ENCODE data around the gene SHISA9.

The SHISA9 gene

DNA sequence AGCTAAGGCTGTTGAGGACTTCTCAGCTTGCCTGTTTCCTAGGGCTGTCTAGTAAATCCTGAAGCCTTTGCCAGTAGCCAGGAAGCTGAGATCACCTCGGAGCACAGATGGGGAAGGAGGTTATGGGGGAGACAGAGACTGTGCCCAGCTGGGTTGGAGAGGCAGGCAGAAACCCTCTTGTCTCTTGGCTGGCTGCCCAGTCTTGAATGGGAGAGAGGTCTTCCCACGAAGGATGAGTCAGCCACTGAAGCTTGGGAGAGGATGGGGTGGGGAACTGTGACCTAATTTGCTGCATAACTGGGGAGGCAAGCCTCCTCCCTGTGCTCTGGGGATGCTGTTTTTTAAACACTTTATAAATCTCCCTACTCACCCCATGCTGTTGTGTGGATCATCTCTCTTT, 69.8 kb downstream of the SHISA9 start:
- Histone ChIP-seq H3K4me1 (ENCODE audit: control insufficient read depth in 5 of 5, insufficient read depth in 5 of 5, low read length in 5 of 5) (no peaks in the 10 kb centered on the region), H3K4me3 (ENCODE audit: low read depth in 1 of 5, low read length in 5 of 5) (no peak overlapping the region), H3K9me3 (ENCODE audit: control insufficient read depth in 5 of 5, low read length in 5 of 5) (no peaks in the 10 kb centered on the region), H3K27me3 (ENCODE audit: control insufficient read depth in 5 of 5, insufficient read depth in 4 of 5, low read length in 5 of 5) (peaks cover 0 to 2% (median 0%) of the 10 kb centered on the region in 5 donors), H3K9ac (ENCODE audit: low read length in 5 of 5) (no peak overlapping the region), H3K27ac (ENCODE audit: low read depth, low read length) (no peak overlapping the region), H3K36me3 (ENCODE audit: control insufficient read depth in 5 of 5, insufficient read depth in 5 of 5, low read length in 5 of 5) (no peaks in the 10 kb centered on the region)

DNA sequence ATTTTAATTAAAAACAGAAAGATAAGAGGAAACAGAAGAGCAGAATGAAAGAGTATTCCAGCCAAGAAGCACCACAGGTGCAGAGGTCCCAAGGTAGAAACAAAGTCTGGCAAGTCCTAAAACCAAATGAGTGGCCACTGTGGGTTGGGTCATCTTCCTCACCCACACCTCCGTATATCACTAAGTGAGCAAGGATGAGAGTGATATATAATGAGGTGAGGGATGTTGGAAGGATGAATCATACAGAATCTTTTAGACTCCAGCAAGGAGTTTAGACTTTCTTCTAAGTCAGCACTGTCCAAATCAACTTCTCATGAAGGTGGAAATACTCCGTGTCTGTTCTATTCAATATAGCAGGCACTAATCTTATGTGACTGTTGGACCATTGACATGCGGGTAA, 70.8 kb downstream of the SHISA9 start:
- Histone ChIP-seq H3K27me3 (ENCODE audit: control insufficient read depth in 5 of 5, insufficient read depth in 4 of 5, low read length in 5 of 5) (peaks cover 0 to 2% (median 0%) of the 10 kb centered on the region in 5 donors), H3K9me3 (ENCODE audit: control insufficient read depth in 5 of 5, low read length in 5 of 5) (no peaks in the 10 kb centered on the region), H3K9ac (ENCODE audit: low read length in 5 of 5) (no peak overlapping the region), H3K36me3 (ENCODE audit: control insufficient read depth in 5 of 5, insufficient read depth in 5 of 5, low read length in 5 of 5) (no peaks in the 10 kb centered on the region), H3K27ac (ENCODE audit: low read depth, low read length) (no peak overlapping the region), H3K4me3 (ENCODE audit: low read depth in 1 of 5, low read length in 5 of 5) (no peak overlapping the region), H3K4me1 (ENCODE audit: control insufficient read depth in 5 of 5, insufficient read depth in 5 of 5, low read length in 5 of 5) (no peaks in the 10 kb centered on the region)

DNA sequence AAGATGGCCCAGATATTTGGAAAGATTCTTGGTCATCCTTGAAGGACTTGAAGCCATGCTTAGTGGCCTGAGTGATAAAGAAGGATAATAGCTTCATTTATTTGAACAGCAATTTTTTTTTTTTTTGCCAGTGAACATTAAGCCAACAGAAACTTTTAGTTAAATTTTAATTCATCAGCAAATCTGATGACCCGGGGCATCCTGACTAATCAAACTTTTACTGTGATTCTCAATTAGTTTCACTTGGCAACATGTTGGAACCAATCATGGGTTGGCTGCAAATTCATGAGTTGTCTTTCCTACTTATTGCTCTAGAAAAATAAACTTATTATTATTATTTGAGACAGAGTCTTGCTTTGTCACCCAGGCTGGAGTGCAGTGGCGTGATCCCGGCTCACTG, 74.4 kb downstream of the SHISA9 start:
- Histone ChIP-seq H3K27me3 (ENCODE audit: control insufficient read depth in 5 of 5, insufficient read depth in 4 of 5, low read length in 5 of 5) (peaks cover 0 to 2% (median 0%) of the 10 kb centered on the region in 5 donors), H3K9me3 (ENCODE audit: control insufficient read depth in 5 of 5, low read length in 5 of 5) (peaks cover 0 to under 1% (median 0%) of the 10 kb centered on the region in 5 donors), H3K4me1 (ENCODE audit: control insufficient read depth in 5 of 5, insufficient read depth in 5 of 5, low read length in 5 of 5) (no peaks in the 10 kb centered on the region), H3K27ac (ENCODE audit: low read depth, low read length) (no peak overlapping the region), H3K36me3 (ENCODE audit: control insufficient read depth in 5 of 5, insufficient read depth in 5 of 5, low read length in 5 of 5) (no peaks in the 10 kb centered on the region), H3K9ac (ENCODE audit: low read length in 5 of 5) (no peak overlapping the region), H3K4me3 (ENCODE audit: low read depth in 1 of 5, low read length in 5 of 5) (no peak overlapping the region)

DNA sequence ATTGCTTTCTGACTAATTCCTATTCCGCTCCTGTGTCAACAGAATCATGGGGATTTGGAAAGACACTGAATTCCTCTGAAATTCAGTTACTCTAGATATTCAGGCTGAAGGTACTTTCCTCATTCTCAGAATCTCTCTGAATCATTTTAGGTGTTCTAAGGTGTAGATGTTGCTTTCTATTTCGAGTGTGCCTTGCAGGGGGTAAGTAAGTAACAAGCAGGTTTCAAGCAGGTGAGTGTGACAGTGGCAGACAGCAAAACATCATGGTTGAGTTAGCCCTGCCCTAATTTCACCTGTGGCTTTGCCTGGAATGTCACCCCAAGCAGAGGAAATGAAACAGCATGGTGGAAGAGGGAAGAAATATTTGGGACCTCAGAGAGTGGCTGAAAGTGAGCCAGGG, 75.1 kb downstream of the SHISA9 start:
- Histone ChIP-seq H3K27me3 (ENCODE audit: control insufficient read depth in 5 of 5, insufficient read depth in 4 of 5, low read length in 5 of 5) (peaks cover 0 to 2% (median 0%) of the 10 kb centered on the region in 5 donors), H3K36me3 (ENCODE audit: control insufficient read depth in 5 of 5, insufficient read depth in 5 of 5, low read length in 5 of 5) (no peaks in the 10 kb centered on the region), H3K4me3 (ENCODE audit: low read depth in 1 of 5, low read length in 5 of 5) (no peak overlapping the region), H3K9me3 (ENCODE audit: control insufficient read depth in 5 of 5, low read length in 5 of 5) (peaks cover 3 to 7% (median 7%) of the 10 kb centered on the region in 5 donors), H3K9ac (ENCODE audit: low read length in 5 of 5) (no peak overlapping the region), H3K4me1 (ENCODE audit: control insufficient read depth in 5 of 5, insufficient read depth in 5 of 5, low read length in 5 of 5) (no peaks in the 10 kb centered on the region), H3K27ac (ENCODE audit: low read depth, low read length) (no peak overlapping the region)

DNA sequence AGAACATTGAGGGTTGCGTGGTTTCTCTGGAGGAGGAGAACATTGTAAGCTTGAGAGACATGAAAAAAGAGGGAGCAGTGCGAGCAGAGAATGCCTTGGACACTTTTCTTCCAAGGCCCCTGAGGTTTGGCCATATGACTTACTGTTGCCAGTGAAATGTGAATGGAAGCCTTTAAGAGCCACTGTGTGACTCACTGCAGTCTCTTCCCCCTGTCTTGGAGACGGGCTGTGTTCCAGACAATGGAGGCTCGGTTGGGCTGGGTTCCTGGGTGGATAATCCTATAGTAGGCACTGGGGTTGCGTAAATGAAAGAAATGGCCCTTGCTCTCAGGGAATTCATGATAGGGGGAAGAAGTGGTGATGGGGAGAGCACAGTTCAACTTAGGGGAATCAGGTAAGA, 75.5 kb downstream of the SHISA9 start:
- Histone ChIP-seq H3K4me1 (ENCODE audit: control insufficient read depth in 5 of 5, insufficient read depth in 5 of 5, low read length in 5 of 5) (no peaks in the 10 kb centered on the region), H3K4me3 (ENCODE audit: low read depth in 1 of 5, low read length in 5 of 5) (no peak overlapping the region), H3K36me3 (ENCODE audit: control insufficient read depth in 5 of 5, insufficient read depth in 5 of 5, low read length in 5 of 5) (no peaks in the 10 kb centered on the region), H3K9me3 (ENCODE audit: control insufficient read depth in 5 of 5, low read length in 5 of 5) (peaks cover 3 to 12% (median 8%) of the 10 kb centered on the region in 5 donors), H3K9ac (ENCODE audit: low read length in 5 of 5) (no peak overlapping the region), H3K27me3 (ENCODE audit: control insufficient read depth in 5 of 5, insufficient read depth in 4 of 5, low read length in 5 of 5) (peaks cover 0 to 2% (median 0%) of the 10 kb centered on the region in 5 donors), H3K27ac (ENCODE audit: low read depth, low read length) (no peak overlapping the region)

DNA sequence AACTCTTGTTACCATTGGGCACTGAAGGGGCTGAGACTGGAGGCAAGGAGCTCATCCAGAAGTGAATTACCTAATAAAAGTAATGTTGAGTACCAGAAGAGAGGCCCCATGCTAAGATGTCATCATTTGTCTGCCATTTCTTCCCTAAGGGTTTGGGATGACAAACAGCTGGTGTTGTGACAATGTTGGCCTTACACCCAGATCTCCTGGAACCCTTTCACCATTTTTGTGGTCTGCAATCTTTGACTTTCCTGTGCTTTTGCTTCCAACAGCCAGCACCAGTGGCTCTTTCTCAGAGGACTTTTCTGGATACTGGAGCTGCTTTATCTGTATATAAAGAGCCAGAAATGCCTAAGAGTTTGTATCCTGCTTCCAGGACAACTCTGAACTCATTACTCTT, 84.1 kb downstream of the SHISA9 start:
- Histone ChIP-seq H3K9ac (ENCODE audit: low read length in 5 of 5) (no peak overlapping the region), H3K27me3 (ENCODE audit: control insufficient read depth in 5 of 5, insufficient read depth in 4 of 5, low read length in 5 of 5) (peaks cover 0 to 2% (median 0%) of the 10 kb centered on the region in 5 donors), H3K9me3 (ENCODE audit: control insufficient read depth in 5 of 5, low read length in 5 of 5) (peaks cover 3 to 17% (median 12%) of the 10 kb centered on the region in 5 donors), H3K27ac (ENCODE audit: low read depth, low read length) (no peak overlapping the region), H3K4me3 (ENCODE audit: low read depth in 1 of 5, low read length in 5 of 5) (no peak overlapping the region), H3K36me3 (ENCODE audit: control insufficient read depth in 5 of 5, insufficient read depth in 5 of 5, low read length in 5 of 5) (no peaks in the 10 kb centered on the region), H3K4me1 (ENCODE audit: control insufficient read depth in 5 of 5, insufficient read depth in 5 of 5, low read length in 5 of 5) (no peaks in the 10 kb centered on the region)

DNA sequence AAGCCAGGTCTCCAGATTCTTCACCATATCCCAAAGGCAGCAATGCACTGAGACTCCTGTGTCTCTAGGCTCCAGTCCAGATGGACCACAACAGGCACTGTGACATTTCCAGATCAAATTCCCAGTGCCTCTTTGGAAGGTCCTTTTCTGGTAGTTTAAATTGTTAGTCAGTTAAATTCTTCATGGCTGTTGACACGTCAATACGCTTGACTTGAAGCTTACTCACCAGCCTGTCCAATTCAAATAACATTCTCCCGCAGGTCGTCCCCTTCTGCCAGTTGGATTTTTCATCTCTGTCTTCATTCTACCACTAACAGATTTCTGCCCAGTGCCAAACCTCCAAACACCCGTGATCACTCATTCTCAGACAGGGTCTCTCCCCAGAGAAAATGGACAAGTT, 86.7 kb downstream of the SHISA9 start:
- peaks cover 0 to 3% (median 0%) of the 10 kb centered on the region in 5 donors for H3K9me3 ChIP-seq (ENCODE audit: control insufficient read depth in 5 of 5, low read length in 5 of 5)
- H3K36me3 ChIP-seq (ENCODE audit: control insufficient read depth in 5 of 5, insufficient read depth in 5 of 5, low read length in 5 of 5), result no peaks in the 10 kb centered on the region
- no peak overlapping the region for H3K4me3 ChIP-seq (ENCODE audit: low read depth in 1 of 5, low read length in 5 of 5)
- H3K27ac ChIP-seq (ENCODE audit: low read depth, low read length), result no peak overlapping the region
- H3K4me1 ChIP-seq (ENCODE audit: control insufficient read depth in 5 of 5, insufficient read depth in 5 of 5, low read length in 5 of 5), result no peaks in the 10 kb centered on the region
- no peak overlapping the region for H3K9ac ChIP-seq (ENCODE audit: low read length in 5 of 5)
- H3K27me3 ChIP-seq (ENCODE audit: control insufficient read depth in 5 of 5, insufficient read depth in 4 of 5, low read length in 5 of 5), result peaks cover 0 to 2% (median 0%) of the 10 kb centered on the region in 5 donors

DNA sequence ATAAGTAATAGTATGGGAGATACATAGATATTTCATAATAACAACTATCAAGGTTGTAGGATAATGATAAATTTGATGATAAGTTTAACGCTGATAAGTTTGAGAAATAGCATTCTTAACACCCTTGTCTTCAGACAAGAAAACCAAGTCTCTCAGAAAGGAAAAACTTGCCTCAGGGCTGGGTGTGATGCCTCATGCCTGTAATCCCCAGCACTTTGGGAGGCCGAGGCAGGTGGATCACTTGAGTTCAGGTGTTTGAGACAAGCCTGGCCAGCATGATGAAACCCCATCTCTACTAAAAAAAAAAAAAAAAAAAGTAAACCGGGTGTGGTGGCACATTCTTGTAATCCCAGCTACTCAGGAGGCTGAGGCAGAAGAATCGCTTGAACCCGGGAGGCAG, 90.7 kb downstream of the SHISA9 start:
- no peak overlapping the region for H3K4me3 ChIP-seq (ENCODE audit: low read depth in 1 of 5, low read length in 5 of 5)
- H3K27me3 ChIP-seq (ENCODE audit: control insufficient read depth in 5 of 5, insufficient read depth in 4 of 5, low read length in 5 of 5), result no peaks in the 10 kb centered on the region
- no peak overlapping the region for H3K9ac ChIP-seq (ENCODE audit: low read length in 5 of 5)
- peaks cover 0 to 3% (median 0%) of the 10 kb centered on the region in 5 donors for H3K9me3 ChIP-seq (ENCODE audit: control insufficient read depth in 5 of 5, low read length in 5 of 5)
- no peak overlapping the region for H3K27ac ChIP-seq (ENCODE audit: low read depth, low read length)
- no peaks in the 10 kb centered on the region for H3K36me3 ChIP-seq (ENCODE audit: control insufficient read depth in 5 of 5, insufficient read depth in 5 of 5, low read length in 5 of 5)
- H3K4me1 ChIP-seq (ENCODE audit: control insufficient read depth in 5 of 5, insufficient read depth in 5 of 5, low read length in 5 of 5), result no peaks in the 10 kb centered on the region

DNA sequence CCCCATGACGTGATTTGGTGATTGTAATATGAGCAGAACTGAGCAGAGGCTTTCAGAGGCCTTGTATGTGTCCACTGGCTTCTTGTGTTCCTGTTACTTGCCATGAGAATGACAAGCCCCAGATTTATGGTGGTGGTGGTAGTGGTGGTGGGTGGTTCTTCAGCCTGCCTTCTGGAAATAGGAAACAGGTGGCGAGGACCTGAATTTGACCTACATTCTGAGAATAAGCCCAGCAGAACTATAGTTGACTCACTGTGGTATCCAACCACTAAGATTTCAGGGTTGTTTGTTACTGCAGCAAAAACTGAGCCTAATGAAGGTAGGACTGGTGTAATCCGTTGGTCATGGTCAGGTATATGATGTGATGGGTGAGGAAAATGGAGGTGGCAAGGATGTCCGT, 93.0 kb downstream of the SHISA9 start:
- Histone ChIP-seq H3K36me3 (ENCODE audit: control insufficient read depth in 5 of 5, insufficient read depth in 5 of 5, low read length in 5 of 5) (no peaks in the 10 kb centered on the region), H3K4me3 (ENCODE audit: low read depth in 1 of 5, low read length in 5 of 5) (no peak overlapping the region), H3K27me3 (ENCODE audit: control insufficient read depth in 5 of 5, insufficient read depth in 4 of 5, low read length in 5 of 5) (no peaks in the 10 kb centered on the region), H3K27ac (ENCODE audit: low read depth, low read length) (no peak overlapping the region), H3K9ac (ENCODE audit: low read length in 5 of 5) (no peak overlapping the region), H3K4me1 (ENCODE audit: control insufficient read depth in 5 of 5, insufficient read depth in 5 of 5, low read length in 5 of 5) (no peaks in the 10 kb centered on the region), H3K9me3 (ENCODE audit: control insufficient read depth in 5 of 5, low read length in 5 of 5) (peaks cover 0 to 4% (median 2%) of the 10 kb centered on the region in 5 donors)

DNA sequence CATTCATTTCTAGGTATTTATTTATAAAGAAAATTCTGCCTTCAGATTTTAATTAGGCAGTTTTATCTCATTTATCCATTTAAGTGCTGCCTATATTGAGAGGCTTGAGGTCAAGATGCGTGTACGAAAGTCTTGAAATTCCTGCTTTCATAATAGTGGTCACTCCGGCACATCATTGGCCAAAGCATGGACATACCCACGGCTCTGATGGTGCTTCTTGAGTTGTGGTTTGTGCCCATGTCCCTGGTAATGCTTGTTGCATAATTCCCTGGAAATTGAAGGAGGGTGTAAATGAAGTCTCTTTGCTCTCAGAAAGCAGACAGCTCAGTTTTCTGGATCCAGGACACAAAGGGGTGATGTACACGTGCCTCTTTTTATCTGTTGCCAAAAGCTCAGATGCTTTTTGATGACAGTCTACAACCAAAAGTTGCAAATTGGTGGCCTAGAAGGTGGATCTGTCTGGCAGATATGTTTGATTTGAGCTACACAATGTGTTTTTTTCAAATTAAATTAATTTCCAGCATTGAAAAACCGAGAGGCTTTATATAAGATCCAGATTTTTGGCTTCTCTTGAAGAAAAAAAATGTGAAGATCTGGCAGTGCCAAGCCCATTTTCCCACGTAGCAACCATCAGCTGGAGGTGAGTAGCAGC, 94.4 kb downstream of the SHISA9 start:
- H3K36me3 ChIP-seq (ENCODE audit: control insufficient read depth in 5 of 5, insufficient read depth in 5 of 5, low read length in 5 of 5), result no peaks in the 10 kb centered on the region
- H3K4me1 ChIP-seq (ENCODE audit: control insufficient read depth in 5 of 5, insufficient read depth in 5 of 5, low read length in 5 of 5), result no peaks in the 10 kb centered on the region
- H3K4me3 ChIP-seq (ENCODE audit: low read depth in 1 of 5, low read length in 5 of 5), result no peak overlapping the region
- H3K9me3 ChIP-seq (ENCODE audit: control insufficient read depth in 5 of 5, low read length in 5 of 5), result peaks cover 0 to 4% (median 0%) of the 10 kb centered on the region in 5 donors
- peaks cover 0 to 5% (median 0%) of the 10 kb centered on the region in 5 donors for H3K27me3 ChIP-seq (ENCODE audit: control insufficient read depth in 5 of 5, insufficient read depth in 4 of 5, low read length in 5 of 5)
- no peak overlapping the region for H3K27ac ChIP-seq (ENCODE audit: low read depth, low read length)
- no peak overlapping the region for H3K9ac ChIP-seq (ENCODE audit: low read length in 5 of 5)
